ENCODE results near the gene STC2. TPM values are rescaled to one million over a fixed set of nuclear protein-coding genes. Genes with fewer than 3 reads are reported as not detected.

The STC2 gene
- total RNA-seq, 1 experiment from 2014 or later, result 57.0 TPM

- H3K4me1 Mint-ChIP-seq, result peaks cover 60% of the 10 kb centered on the region
- peaks cover 11% of the 10 kb centered on the region for H3K36me3 Mint-ChIP-seq
- no peak for DNase-seq (ENCODE audit: low spot score)
- no peak for TF ChIP-seq ZNF219 (CRISPR knock-in tag; IDR thresholded peaks at IDR 0.05; ENCODE audit: borderline replicate concordance)
- no peak for TF ChIP-seq E2F4 (CRISPR knock-in tag; IDR thresholded peaks at IDR 0.05; ENCODE audit: borderline replicate concordance, low read depth)
- TF ChIP-seq IRF1 (CRISPR knock-in tag; IDR thresholded peaks at IDR 0.05), result no peak
- TF ChIP-seq TEAD4 (CRISPR knock-in tag; IDR thresholded peaks at IDR 0.05), result no peak
- no peak for TF ChIP-seq FOXP1 (CRISPR knock-in tag; IDR thresholded peaks at IDR 0.05; ENCODE audit: borderline replicate concordance)
- no peak for TF ChIP-seq NR1H2 (CRISPR knock-in tag; IDR thresholded peaks at IDR 0.05)
- no peak for TF ChIP-seq TP53 (CRISPR knock-in tag; IDR thresholded peaks at IDR 0.05)
- TF ChIP-seq STAT6 (CRISPR knock-in tag; conservative IDR thresholded peaks at IDR 0.05; ENCODE audit: low read depth), result no peak
- no peak for TF ChIP-seq IRF2 (CRISPR knock-in tag; IDR thresholded peaks at IDR 0.05; ENCODE audit: borderline replicate concordance, low read depth)
- TF ChIP-seq SP1 (CRISPR knock-in tag; conservative IDR thresholded peaks at IDR 0.05), result no peak
- TF ChIP-seq ZNF416 (CRISPR knock-in tag; IDR thresholded peaks at IDR 0.05), result no peak
- TF ChIP-seq CREB1 (CRISPR knock-in tag; IDR thresholded peaks at IDR 0.05), result no peak
- TF ChIP-seq NFATC4 (CRISPR knock-in tag; IDR thresholded peaks at IDR 0.05), result no peak
- no peak for TF ChIP-seq RELA (CRISPR knock-in tag; IDR thresholded peaks at IDR 0.05; ENCODE audit: borderline replicate concordance)
- TF ChIP-seq GRHL2 (CRISPR knock-in tag; IDR thresholded peaks at IDR 0.05; ENCODE audit: insufficient replicate concordance, severe bottlenecking), result no peak
- TF ChIP-seq ATF2 (CRISPR knock-in tag; IDR thresholded peaks at IDR 0.05; ENCODE audit: borderline replicate concordance, low read depth), result no peak
- no peak for TF ChIP-seq ATF1 (CRISPR knock-in tag; IDR thresholded peaks at IDR 0.05)
- TF ChIP-seq ZNF281 (CRISPR knock-in tag; IDR thresholded peaks at IDR 0.05), result no peak
- no peak for TF ChIP-seq ZBTB21 (CRISPR knock-in tag; IDR thresholded peaks at IDR 0.05; ENCODE audit: borderline replicate concordance)
- no peak for TF ChIP-seq CTCF (IDR thresholded peaks at IDR 0.05)
- POLR2A ChIA-PET, result interaction anchor here (0.6 to 7.5 kb wide), 3 partner anchors 16 to 33 kb away, joined by 3 to 55 read pairs (median 12); partner anchors contain the start of gene STC2
- no peak overlapping the region for H3K27ac Mint-ChIP-seq
- peaks cover 11% of the 10 kb centered on the region for H3K9me3 Mint-ChIP-seq
- peak; percentile 3; the same call in 1 of the 2 replicates for ATAC-seq
- peaks cover 38% of the 10 kb centered on the region for H3K27me3 Mint-ChIP-seq (ENCODE audit: low read depth)
- peak overlapping the region; percentile 63 for H3K4me3 Mint-ChIP-seq
- CTCF ChIA-PET, result interaction anchor here (0.6 to 7.7 kb wide), 28 partner anchors 8 to 1023 kb away, joined by 3 to 169 read pairs (median 5); partner anchors contain the start of genes BNIP1, BOD1 and STC2
These were observed 33.4 kb downstream of the STC2 start for GRCh38 chr5:173294673-173295320.

Measured in WTC11 (cell line).